ENCODE results near the gene TBCE. TPM values are rescaled to one million over a fixed set of nuclear protein-coding genes. Genes with fewer than 3 reads are reported as not detected.
"Not testable (repeated sequence)": the region's sequence is repeated elsewhere in the genome, so short reads cannot be mapped to it uniquely, and the experiment has no call there.

TBCE gene
- total RNA-seq, 2 experiments from 2014 or later: 22.7 to 26.3 TPM

- POLR2A ChIA-PET: no interaction called here
Measured at GRCh38 chr1:235357485-235358373, 9.5 kb upstream of the TBCE start.

GRCh38 chr1:235358899-235359298 is 8.3 kb upstream of the TBCE start:
- ChIA-PET POLR2A (no interaction called here), CTCF (interaction anchor here (0.8 kb wide), 1 partner anchor 58 kb away, joined by 4 read pairs; no protein-coding TSS in a partner anchor)
- DNase-seq: no peak
- intact Hi-C loops (cut with micrococcal nuclease): no loop called here
- Mint-ChIP-seq H3K4me1 (ENCODE audit: low read depth) (no peaks in the 10 kb centered on the region), H3K27me3 (no peaks in the 10 kb centered on the region), H3K9me3 (no peaks in the 10 kb centered on the region), H3K4me3 (no peak overlapping the region), H3K36me3 (no peaks in the 10 kb centered on the region), H3K27ac (no peak overlapping the region)

More at GRCh38 chr1:235357485-235358373, 9.5 kb upstream of the TBCE start:
- Mint-ChIP-seq H3K27ac (no peak overlapping the region), H3K4me3 (no peak overlapping the region), H3K27me3 (no peaks in the 10 kb centered on the region), H3K4me1 (ENCODE audit: low read depth) (no peaks in the 10 kb centered on the region), H3K36me3 (no peaks in the 10 kb centered on the region), H3K9me3 (no peaks in the 10 kb centered on the region)
- DNase-seq: no peak
- intact Hi-C loops (cut with micrococcal nuclease): no loop called here
- CTCF ChIA-PET: interaction anchor here (0.7 kb wide), 1 partner anchor 86 kb away, joined by 3 read pairs; no protein-coding TSS in a partner anchor

- H3K9me3 Mint-ChIP-seq; H3K36me3 Mint-ChIP-seq; H3K27ac Mint-ChIP-seq; H3K4me3 Mint-ChIP-seq; intact Hi-C loops (cut with micrococcal nuclease); H3K27me3 Mint-ChIP-seq; POLR2A ChIA-PET; CTCF ChIA-PET; DNase-seq: not testable (repeated sequence)
- H3K4me1 Mint-ChIP-seq (ENCODE audit: low read depth): peaks cover 25% of the 10 kb centered on the region
Measured at GRCh38 chr1:235364189-235364588, 3.0 kb upstream of the TBCE start.

- Mint-ChIP-seq H3K4me3 (peak overlapping the region; percentile 97), H3K9me3 (no peaks in the 10 kb centered on the region), H3K27me3 (no peaks in the 10 kb centered on the region), H3K36me3 (peaks cover 3% of the 10 kb centered on the region), H3K27ac (peak overlapping the region; percentile 76), H3K4me1 (ENCODE audit: low read depth) (peaks cover 28% of the 10 kb centered on the region)
- ChIA-PET CTCF (interaction anchor here (0.6 to 3.8 kb wide), 3 partner anchors 12 to 213 kb away, joined by 3 to 21 read pairs (median 4); no protein-coding TSS in a partner anchor), POLR2A (interaction anchor here (1.3 to 1.5 kb wide), 3 partner anchors 35 to 40 kb away, joined by 3 to 4 read pairs (median 3); partner anchors contain the start of gene GGPS1)
- intact Hi-C loops (cut with micrococcal nuclease): loop anchor here (2.0 kb wide), 1 partner anchor 49 kb away; no protein-coding TSS in a partner anchor
- peak; percentile 73 for DNase-seq
Measured at GRCh38 chr1:235366286-235366685, 941 bp upstream of the TBCE start.

- H3K27me3 Mint-ChIP-seq: no peaks in the 10 kb centered on the region
- peaks cover 29% of the 10 kb centered on the region for H3K4me1 Mint-ChIP-seq (ENCODE audit: low read depth)
- ChIA-PET CTCF (interaction anchor here (3.8 kb wide), 1 partner anchor 48 kb away, joined by 21 read pairs; no protein-coding TSS in a partner anchor), POLR2A (no interaction called here)
- peak overlapping the region; percentile 97 for H3K4me3 Mint-ChIP-seq
- DNase-seq: no peak
- no peaks in the 10 kb centered on the region for H3K9me3 Mint-ChIP-seq
- intact Hi-C loops (cut with micrococcal nuclease): no loop called here
- peaks cover 3% of the 10 kb centered on the region for H3K36me3 Mint-ChIP-seq
- no peak overlapping the region for H3K27ac Mint-ChIP-seq
Measured at GRCh38 chr1:235368428-235368827, 1.2 kb downstream of the TBCE start.

GRCh38 chr1:235369802-235370201 is 2.6 kb downstream of the TBCE start:
- Mint-ChIP-seq H3K9me3 (no peaks in the 10 kb centered on the region), H3K4me3 (no peak overlapping the region), H3K27ac (no peak overlapping the region), H3K27me3 (no peaks in the 10 kb centered on the region), H3K4me1 (ENCODE audit: low read depth) (peaks cover 31% of the 10 kb centered on the region), H3K36me3 (peaks cover 5% of the 10 kb centered on the region)
- POLR2A ChIA-PET: no interaction called here
- CTCF ChIA-PET: no interaction called here
- no peak for DNase-seq
- intact Hi-C loops (cut with micrococcal nuclease): no loop called here

- POLR2A ChIA-PET: no interaction called here
- CTCF ChIA-PET: no interaction called here
- Mint-ChIP-seq H3K36me3 (peaks cover 11% of the 10 kb centered on the region), H3K9me3 (peaks cover 2% of the 10 kb centered on the region), H3K4me3 (no peak overlapping the region), H3K27me3 (no peaks in the 10 kb centered on the region), H3K4me1 (ENCODE audit: low read depth) (peaks cover 6% of the 10 kb centered on the region), H3K27ac (no peak overlapping the region)
- intact Hi-C loops (cut with micrococcal nuclease): no loop called here
- no peak for DNase-seq
Measured at GRCh38 chr1:235375919-235376605, 8.8 kb downstream of the TBCE start.

GRCh38 chr1:235378134-235378735 is 11.0 kb downstream of the TBCE start:
- H3K27me3 Mint-ChIP-seq; H3K27ac Mint-ChIP-seq; POLR2A ChIA-PET; H3K4me3 Mint-ChIP-seq; DNase-seq; intact Hi-C loops (cut with micrococcal nuclease); H3K9me3 Mint-ChIP-seq; H3K4me1 Mint-ChIP-seq (ENCODE audit: low read depth): not testable (repeated sequence)
- H3K36me3 Mint-ChIP-seq: peaks cover 18% of the 10 kb centered on the region
- CTCF ChIA-PET: interaction anchor here (1.2 kb wide), 1 partner anchor 12 kb away, joined by 4 read pairs; no protein-coding TSS in a partner anchor

GRCh38 chr1:235381955-235382739 is 14.9 kb downstream of the TBCE start:
- H3K27ac Mint-ChIP-seq; POLR2A ChIA-PET; H3K27me3 Mint-ChIP-seq; DNase-seq; CTCF ChIA-PET; H3K4me1 Mint-ChIP-seq (ENCODE audit: low read depth); H3K9me3 Mint-ChIP-seq; intact Hi-C loops (cut with micrococcal nuclease); H3K4me3 Mint-ChIP-seq: not testable (repeated sequence)
- H3K36me3 Mint-ChIP-seq: peaks cover 22% of the 10 kb centered on the region

GRCh38 chr1:235385633-235386032 is 18.4 kb downstream of the TBCE start:
- intact Hi-C loops (cut with micrococcal nuclease); H3K27ac Mint-ChIP-seq; POLR2A ChIA-PET; H3K27me3 Mint-ChIP-seq; DNase-seq; H3K4me3 Mint-ChIP-seq; H3K4me1 Mint-ChIP-seq (ENCODE audit: low read depth); CTCF ChIA-PET: not testable (repeated sequence)
- Mint-ChIP-seq H3K9me3 (peaks cover 16% of the 10 kb centered on the region), H3K36me3 (peaks cover 27% of the 10 kb centered on the region)

GRCh38 chr1:235391874-235392273 is 24.6 kb downstream of the TBCE start:
- Mint-ChIP-seq H3K9me3 (peaks cover 6% of the 10 kb centered on the region), H3K27me3 (no peaks in the 10 kb centered on the region), H3K36me3 (peaks cover 9% of the 10 kb centered on the region), H3K4me1 (ENCODE audit: low read depth) (peaks cover 2% of the 10 kb centered on the region), H3K4me3 (no peak overlapping the region), H3K27ac (no peak overlapping the region)
- DNase-seq: no peak
- intact Hi-C loops (cut with micrococcal nuclease): no loop called here
- POLR2A ChIA-PET: no interaction called here
- CTCF ChIA-PET: interaction anchor here (1.9 to 2.0 kb wide), 2 partner anchors 23 to 25 kb away, joined by 5 to 7 read pairs; no protein-coding TSS in a partner anchor

Measured in activated CD4-positive, alpha-beta memory T cell treated with anti-CD3 and anti-CD28 coated beads for 36 hours (primary cell).